HepG2 (cell line): ENCODE measurements around the gene CDH13. TPM values are rescaled to one million over a fixed set of nuclear protein-coding genes. Genes with fewer than 3 reads are reported as not detected.

Source experiments
- ATAC-seq: fragments of 200-7000 bp; cut with Tn5 transposase; 3 replicates; pipeline ENCODE4 v1.9.1; 2020; ENCODE audit warnings: mild to moderate bottlenecking, moderate library complexity
- BruUV-seq: library from RNA; stranded (reverse); fragments of 400-500 nt; replicated peaks from 2 replicates; lab custom pipeline; 2021; lab: Mats Ljungman, UMichigan
- CTCF ChIA-PET: fragments of 300-600 bp; formaldehyde crosslinking; extraction: SDS; loops from one replicate; lab custom pipeline; 2021; ENCODE audit warnings: low total read pairs, inconsistent platforms, low intra/inter-chr PET ratio; lab: Yijun Ruan, JAX
- POLR2A ChIA-PET: fragments of 350-600 bp; sonication (Branson Sonifier 250); formaldehyde crosslinking; loops from one replicate; lab custom pipeline; 2020; ENCODE audit warnings: antibody characterized with exemption, inconsistent platforms; lab: Yijun Ruan, JAX
- DNase-seq: peaks from one replicate; pipeline ENCODE4 v3.0.0-alpha.2; 2015; ENCODE audit warnings: low spot score
- FAIRE-seq: peaks from 3 replicates; lab custom pipeline; 2011; peaks lifted over from hg19 to GRCh38; lab: Jason Lieb, UNC
- H2AFZ ChIP-seq: one replicate; pipeline ENCODE4 v1.6.1; 2011; ENCODE audit warnings: low read length, inconsistent platforms
- H3K27ac ChIP-seq: fragments of 300-600 bp; 3 replicates; pipeline ENCODE4 v1.8.0; 2011; ENCODE audit warnings: mixed run types, mild to moderate bottlenecking, mixed read lengths, low read length, inconsistent platforms; ENCODE audit not compliant: insufficient read depth; ENCODE audit errors: extremely low read length
- H3K27me3 ChIP-seq, 2 experiments: fragments of 200-600 bp in 1 of 2; 2 replicates in 1 of 2; 3 replicates in 1 of 2; pipeline versions ENCODE4 v1.6.0 to v1.8.0; 2011; ENCODE audit warnings: low read length in 2 of 2, mild to moderate bottlenecking in 2 of 2, moderate library complexity in 2 of 2, inconsistent platforms in 1 of 2; ENCODE audit not compliant: insufficient read depth in 2 of 2, control insufficient read depth in 1 of 2
- H3K36me3 ChIP-seq, 2 experiments: fragments of 200-600 bp in 1 of 2; replicated peaks in 1 of 2; 2 replicates in 1 of 2; 3 replicates in 1 of 2; pipeline versions ENCODE4 v1.5.1 to v1.8.0; 2011; ENCODE audit warnings: low read length in 2 of 2, inconsistent platforms in 1 of 2; ENCODE audit not compliant: insufficient read depth in 2 of 2, control insufficient read depth in 1 of 2
- H3K4me1 ChIP-seq: 2 replicates; pipeline ENCODE4 v1.5.1; 2012; ENCODE audit warnings: low read length, inconsistent platforms; ENCODE audit not compliant: insufficient read depth
- H3K4me2 ChIP-seq: 2 replicates; pipeline ENCODE4 v1.6.0; 2011; ENCODE audit warnings: low read depth, low read length, inconsistent platforms
- H3K4me3 ChIP-seq, 3 experiments: fragments of 200-600 bp in 1 of 3; sonication (generic), shearing (Covaris generic) in 1 of 3; replicated peaks in 1 of 3; 2 replicates each; pipeline ENCODE4 v1.5.1; 2011 to 2016; ENCODE audit warnings: low read length in 3 of 3, inconsistent platforms in 2 of 3, low read depth in 2 of 3, mild to moderate bottlenecking in 2 of 3, control low read depth in 1 of 3, mixed read lengths in 1 of 3; ENCODE audit not compliant: insufficient read depth in 1 of 3
- H3K79me2 ChIP-seq: one replicate; pipeline ENCODE4 v1.6.1; 2011; ENCODE audit warnings: low read length, inconsistent platforms; ENCODE audit not compliant: insufficient read depth
- H3K9ac ChIP-seq: 2 replicates; pipeline ENCODE4 v1.6.0; 2011; ENCODE audit warnings: mild to moderate bottlenecking, low read depth, low read length, inconsistent platforms; ENCODE audit not compliant: insufficient read depth
- H3K9me3 ChIP-seq: 2 replicates; pipeline ENCODE4 v1.5.1; 2012; ENCODE audit warnings: mild to moderate bottlenecking, low read length
- H4K20me1 ChIP-seq: 2 replicates; pipeline ENCODE4 v1.6.0; 2011; ENCODE audit warnings: inconsistent platforms, mild to moderate bottlenecking, low read length, moderate library complexity; ENCODE audit not compliant: insufficient read depth
- AHR ChIP-seq: IDR thresholded peaks from 2 replicates; pipeline ENCODE4 v1.6.1; 2018; ENCODE audit warnings: missing genetic modification reagents, missing compliant biosample characterization
- DR1 ChIP-seq: sonication (generic); formaldehyde crosslinking; IDR thresholded peaks from 2 replicates; pipeline ENCODE4 v1.8.0; 2021; ENCODE audit warnings: mild to moderate bottlenecking, missing genetic modification reagents, inconsistent platforms
- FOXP1 ChIP-seq, 2 experiments: fragments of 450-650 bp in 1 of 2; IDR thresholded peaks; 2 replicates each; pipeline ENCODE4 v1.6.1; 2017 to 2018; ENCODE audit warnings: antibody characterized with exemption in 1 of 2
- HDAC6 ChIP-seq: fragments of 200-600 bp; sonication (generic); IDR thresholded peaks from 2 replicates; pipeline ENCODE4 v1.7.0; 2017; ENCODE audit warnings: mild to moderate bottlenecking, antibody characterized with exemption, low read length, low read depth
- HNRNPK ChIP-seq: fragments of 200-400 bp; formaldehyde crosslinking; IDR thresholded peaks from 2 replicates; pipeline ENCODE4 v1.6.1; 2018; ENCODE audit warnings: low read length, low read depth, moderate library complexity, mild to moderate bottlenecking; ENCODE audit not compliant: poor library complexity, severe bottlenecking
- IRF9 ChIP-seq: sonication (generic); formaldehyde crosslinking; IDR thresholded peaks from 2 replicates; pipeline ENCODE4 v1.8.0; 2022; ENCODE audit warnings: missing genetic modification reagents, mild to moderate bottlenecking, borderline replicate concordance
- LRRFIP1 ChIP-seq: sonication (generic); formaldehyde crosslinking; conservative IDR thresholded peaks from 2 replicates; pipeline ENCODE4 v1.4.0; 2020; ENCODE audit warnings: missing genetic modification reagents
- RERE ChIP-seq: IDR thresholded peaks from 2 replicates; pipeline ENCODE4 v1.6.1; 2016; ENCODE audit warnings: low read depth, missing genetic modification reagents, missing compliant biosample characterization
- TRAFD1 ChIP-seq: sonication (generic); formaldehyde crosslinking; IDR thresholded peaks from 2 replicates; pipeline ENCODE4 v1.5.1; 2020; ENCODE audit warnings: missing genetic modification reagents, mild to moderate bottlenecking, borderline replicate concordance
- ZNF563 ChIP-seq: sonication (generic); formaldehyde crosslinking; IDR thresholded peaks from 2 replicates; pipeline ENCODE4 v1.8.0; 2022; ENCODE audit warnings: mild to moderate bottlenecking, moderate library complexity, missing genetic modification reagents
- ZNF607 ChIP-seq: sonication (generic); formaldehyde crosslinking; IDR thresholded peaks from 2 replicates; pipeline ENCODE4 v1.5.1; 2020; ENCODE audit warnings: missing genetic modification reagents, mild to moderate bottlenecking, borderline replicate concordance
- WGBS: methylation state at CpG from one replicate; pipeline ENCODE4 v1.1.6; 2017; ENCODE audit warnings: low lambda C conversion rate; 5-methylcytosine and 5-hydroxymethylcytosine counted together
- in situ Hi-C: cut with HindIII; loops from 2 replicates; pipeline ENCODE4 v1.10.0; 2017; ENCODE audit warnings: low pct_unique_long_range_greater_than_20kb; ENCODE audit not compliant: extremely low pct_ligation_motif_present
- intact Hi-C: fragments of 100-400 bp; cut with micrococcal nuclease; formaldehyde crosslinking; loops from one replicate; pipeline ENCODE4 v1.10.0; 2022; ENCODE audit not compliant: unreplicated experiment
- polyA plus RNA-seq, 8 experiments: library from polyadenylated mRNA; depleted of rRNA in 3 of 8; stranded (reverse) in 7 of 8; unstranded in 1 of 8; fragments of >200 nt; fragmentation: Illumina TruSeq in 4 of 8; extraction: Trizol in 4 of 8; gene quantifications; 2 replicates each; pipeline versions ENCODE4 v1.2.1 to v1.2.3, GENCODE V29; 2011 to 2016; ENCODE audit warnings: low read depth in 4 of 8, missing spikeins in 1 of 8, mixed read lengths in 1 of 8; ENCODE audit not compliant: insufficient read depth in 1 of 8
- total RNA-seq, 5 experiments: library from RNA; depleted of rRNA; stranded (reverse); fragments of >200 nt; fragmentation: Illumina TruSeq; extraction: Trizol; gene quantifications; 2 replicates each; pipeline ENCODE4 v1.2.3, GENCODE V29; 2016; ENCODE audit warnings: low read depth in 1 of 5

Gene CDH13
- total and polyA plus RNA-seq, 2 of the 13 experiments (the other 11 are each of a cell fraction or from before 2014, with no cell fraction given), result not detected

- ATAC-seq (no peak), FAIRE-seq (no peak), DNase-seq (no peak)
- Histone ChIP-seq H3K36me3 (no peaks in the 10 kb centered on the region), H3K27ac (no peak overlapping the region), H3K4me3 (no peak overlapping the region), H3K9ac (no peak overlapping the region), H3K9me3 (peaks cover 19% of the 10 kb centered on the region; the same call in 1 of the 2 replicates), H3K4me2 (no peak overlapping the region), H3K79me2 (no peaks in the 10 kb centered on the region), H3K4me1 (no peaks in the 10 kb centered on the region), H4K20me1 (no peaks in the 10 kb centered on the region), H2AFZ (no peak overlapping the region), H3K27me3 (no peaks in the 10 kb centered on the region)
- in situ Hi-C loops (no loop called here), intact Hi-C loops (no loop called here)
- CTCF ChIA-PET, result no interaction called here
- POLR2A ChIA-PET, result no interaction called here
- BruUV-seq, result no TSS peak
- WGBS, result 1% methylated on average over 4 of the region's 4 CpGs
- TF ChIP-seq ZNF563 (CRISPR knock-in tag), result no peak
- TF ChIP-seq TRAFD1 (CRISPR knock-in tag), result no peak
- TF ChIP-seq AHR (CRISPR knock-in tag), result no peak
- no peak for TF ChIP-seq FOXP1 (IDR thresholded peaks at IDR 0.05)
- TF ChIP-seq FOXP1 (CRISPR knock-in tag; IDR thresholded peaks at IDR 0.05), result no peak
- TF ChIP-seq IRF9 (CRISPR knock-in tag), result no peak
- TF ChIP-seq HNRNPK, result no peak
- TF ChIP-seq HDAC6, result no peak
- TF ChIP-seq ZNF607 (CRISPR knock-in tag), result no peak
- TF ChIP-seq RERE (CRISPR knock-in tag), result no peak
- no peak for TF ChIP-seq DR1 (CRISPR knock-in tag)
- no peak for TF ChIP-seq LRRFIP1 (CRISPR knock-in tag)
These were observed 261.8 kb downstream of the CDH13 start for GRCh38 chr16:82888591-82889001.
